Iris pigment epithelial cell (primary cell): ENCODE measurements around the gene TAAR5.
"Not testable (repeated sequence)": the region's sequence is repeated elsewhere in the genome, so short reads cannot be mapped to it uniquely, and the experiment has no call there.

ENCODE experiments used
- DNase-seq: peaks from one replicate; pipeline ENCODE4 v3.0.0-alpha.2; 2011; ENCODE audit warnings: low read depth

The TAAR5 gene

GRCh38 chr6:132589454-132589853, at the start of gene TAAR5:
Gene TAAR5 (minus strand): TSS chr6:132589741. CDS start chr6:132589686, 55 bp downstream.
- DNase-seq: no peak

GRCh38 chr6:132637135-132637534, 47.6 kb upstream of the TAAR5 start:
- DNase-seq: not testable (repeated sequence)

- DNase-seq: not testable (repeated sequence)
Measured at GRCh38 chr6:132635906-132636305, 46.4 kb upstream of the TAAR5 start.

GRCh38 chr6:132635288-132635687, 45.7 kb upstream of the TAAR5 start:
- not testable (repeated sequence) for DNase-seq

GRCh38 chr6:132634796-132635195, 45.3 kb upstream of the TAAR5 start:
- no peak for DNase-seq

GRCh38 chr6:132633362-132633761, 43.8 kb upstream of the TAAR5 start:
- no peak for DNase-seq

GRCh38 chr6:132624175-132624574, 34.6 kb upstream of the TAAR5 start, which contains the start of gene TAAR2:
Gene TAAR2 (minus strand): TSS chr6:132624275. CDS start chr6:132624275, 0 bp downstream.
- DNase-seq: no peak

GRCh38 chr6:132623106-132623845, 33.7 kb upstream of the TAAR5 start:
- DNase-seq: no peak

- DNase-seq: no peak
Measured at GRCh38 chr6:132616677-132617076, 27.1 kb upstream of the TAAR5 start.

- DNase-seq: no peak
Measured at GRCh38 chr6:132614554-132614953, 25.0 kb upstream of the TAAR5 start.

- no peak for DNase-seq
Measured at GRCh38 chr6:132612449-132613108, 23.0 kb upstream of the TAAR5 start.

GRCh38 chr6:132611616-132612015, 22.1 kb upstream of the TAAR5 start:
- no peak for DNase-seq

- no peak for DNase-seq
Measured at GRCh38 chr6:132607544-132608233, 18.1 kb upstream of the TAAR5 start.

- DNase-seq: no peak
Measured at GRCh38 chr6:132604635-132605152, 15.2 kb upstream of the TAAR5 start.

- not testable (repeated sequence) for DNase-seq
Measured at GRCh38 chr6:132600900-132601299, 11.4 kb upstream of the TAAR5 start.

- peak; percentile 1 for DNase-seq
Measured at GRCh38 chr6:132598473-132598872, 8.9 kb upstream of the TAAR5 start.

- no peak for DNase-seq
Measured at GRCh38 chr6:132596201-132596600, 6.7 kb upstream of the TAAR5 start.

GRCh38 chr6:132592855-132593254, 3.3 kb upstream of the TAAR5 start:
- no peak for DNase-seq

- no peak for DNase-seq
Measured at GRCh38 chr6:132590362-132590761, 821 bp upstream of the TAAR5 start.

- no peak for DNase-seq
Measured at GRCh38 chr6:132587424-132587823, 2.1 kb downstream of the TAAR5 start.

GRCh38 chr6:132584698-132585097, 4.8 kb downstream of the TAAR5 start:
- no peak for DNase-seq

- no peak for DNase-seq
Measured at GRCh38 chr6:132571774-132572173, 17.8 kb downstream of the TAAR5 start.
